ENCODE results near the gene KLHL3.

KLHL3 gene

GRCh38 chr5:137616046-137616445 is 119.8 kb downstream of the KLHL3 start:
- no peak for TF ChIP-seq CTCF (IDR thresholded peaks at IDR 0.05; ENCODE audit: extremely low read depth, insufficient read depth, missing control alignments)
- in situ Hi-C loops (cut with MboI; ENCODE audit: low pct_unique_long_range_greater_than_20kb, low sequenced_read_pairs, unreplicated experiment), result no loop called here
- DNase-seq (ENCODE audit: low spot score), result no peak

GRCh38 chr5:137615171-137615775 is 120.6 kb downstream of the KLHL3 start:
- DNase-seq (ENCODE audit: low spot score), result no peak
- in situ Hi-C loops (cut with MboI; ENCODE audit: low pct_unique_long_range_greater_than_20kb, low sequenced_read_pairs, unreplicated experiment), result no loop called here
- TF ChIP-seq CTCF (IDR thresholded peaks at IDR 0.05; ENCODE audit: extremely low read depth, insufficient read depth, missing control alignments), result no peak

GRCh38 chr5:137613554-137614265 is 122.2 kb downstream of the KLHL3 start:
- no peak for TF ChIP-seq CTCF (IDR thresholded peaks at IDR 0.05; ENCODE audit: extremely low read depth, insufficient read depth, missing control alignments)
- DNase-seq (ENCODE audit: low spot score), result no peak
- in situ Hi-C loops (cut with MboI; ENCODE audit: low pct_unique_long_range_greater_than_20kb, low sequenced_read_pairs, unreplicated experiment), result no loop called here

GRCh38 chr5:137612576-137612975 is 123.3 kb downstream of the KLHL3 start:
- in situ Hi-C loops (cut with MboI; ENCODE audit: low pct_unique_long_range_greater_than_20kb, low sequenced_read_pairs, unreplicated experiment), result no loop called here
- DNase-seq (ENCODE audit: low spot score), result no peak
- TF ChIP-seq CTCF (IDR thresholded peaks at IDR 0.05; ENCODE audit: extremely low read depth, insufficient read depth, missing control alignments), result no peak

GRCh38 chr5:137611794-137612435 is 124.0 kb downstream of the KLHL3 start:
- in situ Hi-C loops (cut with MboI; ENCODE audit: low pct_unique_long_range_greater_than_20kb, low sequenced_read_pairs, unreplicated experiment), result no loop called here
- DNase-seq (ENCODE audit: low spot score), result no peak
- TF ChIP-seq CTCF (IDR thresholded peaks at IDR 0.05; ENCODE audit: extremely low read depth, insufficient read depth, missing control alignments), result no peak

- TF ChIP-seq CTCF (IDR thresholded peaks at IDR 0.05; ENCODE audit: extremely low read depth, insufficient read depth, missing control alignments), result no peak
- in situ Hi-C loops (cut with MboI; ENCODE audit: low pct_unique_long_range_greater_than_20kb, low sequenced_read_pairs, unreplicated experiment), result no loop called here
- DNase-seq (ENCODE audit: low spot score), result no peak
Measured at GRCh38 chr5:137611011-137611580, 124.8 kb downstream of the KLHL3 start.
